Ecto neural progenitor cell (in vitro differentiated cells): ENCODE measurements around the gene GFI1.
A peak's percentile ranks its signal among the peaks of the same experiment; 100 is the strongest.
"Not testable (repeated sequence)": the region's sequence is repeated elsewhere in the genome, so short reads cannot be mapped to it uniquely, and the experiment has no call there.

Experiments used
- DNase-seq: peaks from one replicate; pipeline ENCODE4 v3.0.0-alpha.2; 2018; ENCODE audit warnings: low spot score

Gene GFI1

DNA sequence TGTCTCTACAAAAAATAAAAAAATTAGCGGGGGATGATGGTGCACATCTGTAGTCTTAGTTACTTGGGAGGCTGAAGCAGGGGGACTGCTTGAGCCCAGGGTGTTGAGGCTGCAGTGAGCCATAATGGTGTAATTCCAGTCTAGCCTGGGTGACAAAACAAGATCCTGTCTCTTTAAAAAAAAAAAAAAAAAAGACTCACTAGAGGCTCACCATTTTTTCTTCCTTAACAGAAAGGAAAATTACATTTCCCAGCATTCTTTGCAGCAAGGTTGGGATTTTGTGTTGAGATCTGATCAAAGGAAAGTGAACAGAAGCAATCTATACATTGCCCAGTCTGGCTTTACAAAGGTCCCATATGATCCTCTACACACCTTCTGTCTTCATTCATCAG, 21.5 kb downstream of the GFI1 start:
- DNase-seq = no peak

DNA sequence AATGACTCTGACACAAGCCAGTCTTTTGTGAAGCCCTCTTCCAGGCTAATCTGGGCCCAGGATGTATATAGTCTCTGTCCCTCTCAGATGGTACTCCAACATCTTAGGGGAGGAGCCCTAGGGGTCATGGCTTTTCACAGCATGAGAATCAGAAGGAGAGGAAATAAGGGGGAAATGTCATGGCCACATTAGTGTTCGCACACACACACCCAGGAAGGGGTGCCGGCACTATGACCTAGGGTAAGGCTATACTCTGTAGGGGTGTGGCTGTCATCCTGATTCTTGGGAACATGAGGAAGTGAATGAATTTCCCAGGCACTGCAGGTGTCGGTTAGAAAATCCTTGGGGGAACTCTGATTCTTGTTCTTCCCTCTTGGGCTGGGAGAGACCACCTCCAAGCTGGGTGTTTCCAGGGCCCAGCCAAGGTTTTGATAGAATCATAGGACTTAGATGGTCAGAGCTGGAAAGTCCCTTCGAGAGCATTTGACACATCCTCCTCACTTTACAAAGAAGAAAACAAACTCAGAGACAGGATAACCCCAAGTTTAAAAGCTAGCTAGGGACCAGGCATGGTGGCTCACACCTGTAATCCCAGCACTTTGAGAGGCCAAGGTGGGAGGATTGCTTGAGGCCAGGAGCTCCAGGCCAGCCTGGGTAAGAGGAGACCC, 22.0 kb downstream of the GFI1 start:
- DNase-seq = no peak

DNA sequence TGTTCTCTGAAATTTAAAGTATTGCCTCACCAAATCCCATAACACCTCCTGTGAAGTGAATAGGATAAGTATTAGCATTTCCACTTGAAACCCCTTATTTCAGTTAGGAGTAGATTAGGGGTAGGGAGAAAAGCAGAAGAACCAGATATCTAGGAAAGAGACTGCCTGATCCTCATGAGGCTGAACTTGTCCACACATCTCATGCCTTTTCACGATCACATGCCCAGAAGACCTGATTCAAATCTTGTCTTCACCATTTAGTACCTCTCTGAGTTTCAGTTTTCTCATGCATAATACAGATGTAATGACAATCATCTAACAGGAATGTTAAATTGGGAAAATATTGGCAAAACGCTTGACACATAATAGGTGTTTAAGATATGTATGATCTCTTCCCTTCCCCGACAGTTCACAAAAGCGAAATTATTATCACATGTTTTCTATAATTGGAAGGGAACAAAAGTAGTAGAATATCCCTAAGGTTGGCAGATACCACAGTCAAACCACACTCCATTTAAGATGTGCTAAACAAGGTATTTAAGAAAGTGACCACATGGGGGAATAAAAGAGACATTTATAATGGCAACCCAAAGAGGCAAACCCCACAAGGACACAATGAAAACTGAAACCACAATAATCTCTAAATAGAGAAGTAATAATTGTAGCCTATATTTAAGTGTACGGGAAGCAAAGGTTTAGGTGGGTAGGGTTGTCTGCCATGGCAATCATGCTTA, 25.2 kb downstream of the GFI1 start:
- no peak for DNase-seq

DNA sequence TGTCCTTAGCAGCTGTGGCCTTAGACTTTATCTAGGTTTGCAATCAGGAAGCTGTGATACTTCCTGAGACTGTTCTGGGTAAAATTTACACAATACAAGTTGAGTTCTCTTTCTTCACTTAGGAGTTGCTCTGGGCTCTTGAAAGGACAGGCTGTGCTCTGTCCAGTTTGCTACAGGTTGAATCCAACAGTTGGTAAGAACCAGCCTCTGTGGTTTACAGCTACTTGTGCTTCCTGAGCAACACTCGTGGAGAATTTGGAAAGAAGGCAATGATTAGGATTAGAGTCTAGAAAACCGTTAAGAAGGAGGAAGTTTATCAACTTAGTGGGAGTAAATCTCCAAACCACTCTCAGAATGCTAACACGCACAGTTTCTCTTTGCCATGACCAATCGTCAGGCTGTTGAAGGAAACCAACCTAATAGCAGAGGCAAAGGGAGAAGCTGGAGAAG, 26.8 kb downstream of the GFI1 start:
- DNase-seq = no peak

DNA sequence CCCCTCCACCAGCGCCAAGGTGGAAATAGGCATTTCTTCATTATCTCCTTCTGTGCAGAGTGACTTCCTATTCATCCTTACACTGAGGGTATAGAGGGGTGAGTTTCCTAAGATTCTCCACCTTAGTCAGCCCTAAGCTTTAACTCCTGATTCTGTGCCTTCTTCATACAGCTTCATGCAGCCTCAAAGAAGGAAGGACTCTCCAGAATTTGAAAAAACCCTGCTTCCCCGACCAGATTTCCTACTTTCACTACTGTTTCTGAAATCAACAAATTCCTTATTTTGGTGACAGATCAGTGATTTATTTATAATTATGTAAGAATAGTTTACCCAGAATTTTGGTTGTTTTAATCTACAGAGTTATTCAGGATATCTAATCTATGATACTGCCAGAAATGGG, 28.6 kb downstream of the GFI1 start:
- no peak for DNase-seq

DNA sequence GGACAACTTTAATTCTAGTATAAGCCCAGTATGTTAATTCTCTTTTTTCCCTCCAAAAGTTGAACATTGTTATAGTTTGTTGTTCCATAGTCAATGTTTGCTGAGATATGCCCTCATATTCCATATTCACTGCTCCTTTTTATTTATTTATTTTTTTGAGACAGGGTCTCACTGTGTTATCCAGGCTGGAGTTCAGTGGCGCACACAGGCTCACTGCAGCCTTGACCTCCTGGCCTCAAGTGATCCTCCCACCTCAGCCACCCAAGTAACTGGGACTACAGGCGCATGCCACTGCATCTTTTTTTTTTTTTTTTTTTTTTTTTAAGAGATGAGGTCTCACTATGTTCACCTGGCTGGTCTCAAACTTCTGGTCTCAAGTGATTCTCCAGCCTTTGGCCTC, 38.7 kb downstream of the GFI1 start:
- DNase-seq = no peak

DNA sequence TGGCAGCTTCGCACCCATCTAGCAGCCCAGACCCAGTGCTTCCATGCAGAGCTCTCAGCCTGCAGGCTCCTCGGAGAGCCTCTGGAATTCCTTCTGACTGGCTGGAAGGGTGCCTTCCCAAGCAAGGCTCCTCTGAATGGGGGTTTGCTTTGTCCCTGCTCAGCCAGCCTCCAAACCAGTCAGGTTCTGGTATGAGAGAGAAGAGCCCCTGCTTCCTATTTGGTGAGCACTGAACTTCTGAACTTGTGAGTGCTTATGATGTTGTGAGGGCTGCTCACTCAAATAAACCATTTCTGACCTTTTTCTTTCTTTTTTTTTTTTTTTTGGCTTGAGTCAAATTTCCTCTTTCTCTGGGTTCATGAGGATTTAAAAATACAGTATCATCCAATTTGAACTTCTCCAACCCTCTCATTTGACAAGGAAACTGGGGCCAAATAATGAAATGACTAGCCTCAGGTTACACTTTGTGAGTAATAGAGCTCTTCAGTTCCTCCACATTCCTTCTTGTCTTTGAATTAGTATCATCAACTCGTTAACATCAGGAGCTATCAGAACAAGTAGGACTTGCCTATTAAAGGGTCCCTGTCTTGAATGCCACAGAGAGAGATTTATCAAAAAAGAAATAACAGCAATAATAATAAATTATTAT, 39.6 kb downstream of the GFI1 start:
- no peak for DNase-seq

DNA sequence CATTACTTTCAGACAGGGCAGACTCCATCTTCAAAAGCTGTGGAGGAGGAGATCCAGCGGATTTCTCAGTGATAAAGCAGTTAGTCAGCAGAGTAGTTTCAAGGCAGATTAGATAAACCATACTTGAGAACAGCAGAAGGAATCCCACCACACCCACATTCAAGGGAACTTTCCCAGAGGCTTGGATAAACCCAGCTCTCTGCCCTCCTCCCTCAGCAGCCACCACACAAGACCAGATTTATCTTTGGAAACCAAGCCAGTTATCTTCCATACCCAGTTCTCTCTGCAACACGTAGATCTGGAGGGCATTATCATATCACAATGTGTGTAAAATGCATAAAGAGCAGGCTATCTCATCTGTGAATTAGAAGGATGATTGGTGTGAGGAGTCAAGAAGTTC, 40.2 kb downstream of the GFI1 start:
- DNase-seq = no peak

DNA sequence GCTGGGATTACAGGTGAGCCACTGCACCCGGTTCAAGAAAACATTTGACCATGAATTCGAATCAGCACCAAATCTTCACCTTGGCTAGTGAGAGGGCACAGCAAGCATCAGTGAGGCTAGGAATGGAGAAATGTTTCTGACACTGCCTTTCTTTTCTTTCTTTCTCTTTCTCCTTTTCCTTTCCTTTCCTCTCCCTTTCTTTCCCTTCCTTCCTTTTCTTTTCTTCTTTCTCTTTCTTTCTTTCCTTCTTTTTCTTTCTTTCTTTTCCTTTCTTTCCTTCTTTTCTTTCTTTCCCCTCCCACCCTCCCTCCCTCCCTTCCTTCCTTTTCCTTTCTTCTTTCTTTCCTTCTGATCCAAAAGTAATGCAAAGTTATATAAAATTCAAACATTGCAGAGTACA, 40.9 kb downstream of the GFI1 start:
- no peak for DNase-seq

DNA sequence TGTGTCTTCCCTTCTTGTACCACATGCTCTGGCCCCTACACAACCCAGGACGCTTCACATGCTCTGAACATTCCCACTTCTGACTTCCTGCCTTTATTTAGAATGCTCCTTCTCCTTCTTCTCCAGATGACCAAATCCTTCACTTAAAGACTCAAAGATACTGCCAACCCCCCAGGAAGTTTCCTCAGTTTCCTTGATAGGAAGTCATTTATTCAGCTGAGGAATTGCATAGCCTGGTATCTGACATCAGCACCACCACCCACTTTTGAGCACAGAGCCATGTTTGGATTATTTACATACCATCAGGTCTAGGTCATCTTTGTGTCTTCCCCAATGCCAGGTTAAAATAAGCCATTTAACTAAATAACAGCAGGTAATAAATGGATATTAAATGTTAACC, 42.4 kb downstream of the GFI1 start:
- no peak for DNase-seq

DNA sequence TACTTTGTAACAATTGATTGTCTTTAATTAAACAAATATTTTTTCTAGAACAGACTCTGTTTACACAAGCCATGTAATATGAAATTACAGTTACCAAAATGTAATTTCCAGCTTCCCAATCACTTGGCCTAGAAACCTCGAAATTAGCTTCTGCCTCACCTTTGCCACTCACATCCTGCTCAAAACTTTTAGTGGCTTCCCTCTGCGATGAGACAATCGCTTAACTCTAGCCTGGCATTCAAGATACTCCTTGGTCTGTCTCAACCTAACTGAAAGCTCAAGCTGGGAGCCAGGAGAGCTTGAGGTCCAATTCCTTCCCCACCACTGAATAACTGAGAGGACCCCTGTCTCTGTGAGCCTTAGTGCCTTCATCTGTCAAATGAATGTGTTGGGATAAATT, 42.8 kb downstream of the GFI1 start:
- DNase-seq = no peak

DNA sequence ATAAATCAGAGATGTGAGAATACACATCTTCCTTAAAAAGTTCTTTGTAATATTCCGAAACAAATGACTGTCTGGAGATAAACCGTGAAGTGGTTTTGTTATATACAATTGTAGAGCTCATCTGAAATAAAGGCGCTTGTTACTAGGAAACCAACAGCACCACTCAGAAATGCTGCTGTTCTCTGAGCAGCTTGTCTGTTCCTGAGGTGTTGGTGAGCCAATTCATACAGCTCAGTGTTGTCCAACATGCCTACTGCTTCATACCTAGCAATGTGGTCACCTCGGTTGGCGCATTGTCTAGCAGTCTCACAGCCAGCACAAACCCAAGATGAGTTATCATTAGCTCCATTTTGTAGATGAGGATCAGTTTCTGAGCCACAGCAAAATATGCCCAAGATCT, 44.4 kb downstream of the GFI1 start:
- DNase-seq = no peak

DNA sequence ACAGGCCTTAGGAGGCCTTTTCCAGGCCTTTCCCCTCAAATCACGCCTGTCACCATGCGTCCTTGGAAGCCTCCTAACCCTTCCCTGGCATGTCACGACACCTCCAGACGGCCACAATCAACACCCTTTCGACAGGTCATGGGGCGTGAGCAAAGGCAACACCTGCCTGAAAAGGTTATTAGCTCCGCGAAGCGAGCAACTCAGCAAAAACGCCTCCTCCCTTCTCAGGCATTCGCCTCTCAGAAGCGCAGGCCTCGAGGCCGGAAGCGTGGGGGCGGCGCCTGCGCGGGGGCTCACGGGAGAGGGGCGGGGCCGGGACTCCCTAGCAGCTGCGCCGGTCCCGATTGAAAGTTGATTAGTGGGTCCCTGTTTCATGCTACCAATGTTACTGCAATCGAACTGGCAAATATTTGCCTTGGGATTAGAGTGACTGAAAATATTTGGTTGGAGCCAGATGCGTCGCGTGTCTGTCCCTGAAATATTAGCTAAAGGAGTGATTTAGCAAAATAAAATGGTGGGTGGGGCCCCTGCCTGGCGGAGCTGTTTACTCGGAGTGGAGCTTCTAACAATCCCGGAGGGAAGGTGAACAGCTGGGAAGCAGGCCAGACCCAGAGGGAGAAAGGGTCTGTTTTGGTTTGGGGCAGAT, 44.9 kb downstream of the GFI1 start:
- DNase-seq = peak; percentile 57

DNA sequence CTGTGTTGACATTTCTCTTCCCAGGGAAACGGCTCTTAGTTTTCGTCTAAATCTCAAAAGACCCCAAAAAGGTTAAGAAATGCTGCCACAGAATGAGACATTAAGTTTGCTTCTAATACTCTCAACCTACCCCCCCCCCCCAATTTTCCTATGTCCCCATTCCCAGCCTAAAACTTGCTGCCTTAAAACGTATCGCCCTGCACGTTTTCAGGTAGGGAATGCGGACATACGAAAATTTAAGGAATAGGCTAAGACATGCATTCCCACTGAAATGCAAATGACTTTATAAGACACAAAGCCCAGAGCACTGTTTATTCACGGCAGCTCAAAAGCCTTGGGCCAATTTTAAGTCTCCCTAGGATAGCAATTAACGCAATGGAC, 45.4 kb downstream of the GFI1 start:
- DNase-seq = no peak

DNA sequence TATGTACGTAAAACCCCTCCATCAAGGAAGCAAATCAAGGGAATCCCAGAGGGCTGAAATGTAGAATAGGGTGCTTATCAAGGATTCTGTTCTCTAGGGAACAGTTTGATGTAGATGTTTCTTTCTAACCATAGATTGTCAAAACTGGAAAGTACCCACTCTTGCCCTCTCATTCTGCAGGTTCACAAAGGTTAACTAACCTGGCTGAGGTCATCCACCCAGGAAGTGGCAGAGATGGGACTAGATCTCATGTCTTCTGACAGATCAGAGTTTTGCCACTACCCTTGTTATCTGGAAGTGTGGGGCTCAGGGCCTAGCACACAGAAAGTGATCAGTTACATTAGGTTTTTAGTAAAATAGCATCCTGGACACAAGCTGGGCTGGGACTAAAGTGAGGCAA, 47.4 kb downstream of the GFI1 start:
- DNase-seq = no peak

DNA sequence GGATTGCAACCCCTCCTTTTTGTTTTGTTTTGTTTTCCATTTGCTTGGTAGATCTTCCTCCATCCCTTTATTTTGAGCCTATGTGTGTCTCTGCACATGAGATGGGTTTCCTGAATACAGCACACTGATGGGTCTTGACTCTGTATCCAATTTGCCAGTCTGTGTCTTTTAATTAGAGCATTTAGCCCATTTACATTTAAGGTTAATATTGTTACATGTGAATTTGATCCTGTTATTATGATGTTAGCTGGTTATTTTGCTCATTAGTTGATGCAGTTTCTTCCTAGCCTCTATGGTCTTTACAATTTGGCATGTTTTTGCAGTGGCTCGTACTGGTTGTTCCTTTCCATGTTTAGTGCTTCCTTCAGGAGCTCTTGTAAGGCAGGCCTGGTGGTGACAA, 52.2 kb downstream of the GFI1 start:
- not testable (repeated sequence) for DNase-seq

DNA sequence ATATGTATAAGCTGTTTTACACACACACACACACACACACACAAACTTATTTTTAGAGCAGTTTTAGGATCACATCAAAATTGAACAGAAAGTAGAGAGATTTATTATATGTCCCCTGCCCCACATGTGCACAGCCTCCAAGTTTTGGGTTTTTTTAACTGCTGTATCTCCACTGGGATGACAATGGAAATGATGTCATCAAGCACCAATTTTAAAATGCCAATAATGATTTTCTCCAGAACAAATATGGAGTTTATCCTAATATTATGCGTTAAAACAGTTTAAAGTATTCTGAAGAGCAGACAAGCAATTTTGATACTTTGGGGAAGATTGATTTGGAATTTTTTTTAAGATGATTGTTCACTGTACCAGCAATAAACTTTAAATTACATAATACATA, 56.7 kb downstream of the GFI1 start:
- no peak for DNase-seq

DNA sequence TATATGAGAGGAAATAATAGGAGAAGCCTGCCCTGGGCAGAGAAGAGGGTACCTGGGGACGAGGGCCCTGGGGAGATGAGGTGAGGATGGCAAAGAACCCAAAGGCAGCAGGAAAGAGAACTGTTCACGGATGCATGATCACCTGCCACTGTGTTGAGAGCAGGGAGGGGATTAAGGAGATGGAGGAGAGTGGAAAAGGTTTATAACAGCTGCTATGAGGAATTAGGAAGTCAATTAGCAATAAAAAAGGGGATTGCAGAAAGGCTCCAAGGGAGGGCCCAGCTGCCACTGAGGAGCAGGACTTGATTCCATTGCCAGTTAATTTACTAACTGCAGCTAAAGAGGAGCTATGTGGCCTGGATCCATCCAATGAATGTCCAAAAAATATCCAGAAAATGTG, 61.1 kb downstream of the GFI1 start:
- DNase-seq = no peak
